T-helper 1 cell (primary cell): ENCODE results near the gene TYK2.
"Not testable (repeated sequence)": the region's sequence is repeated elsewhere in the genome, so short reads cannot be mapped to it uniquely, and the experiment has no call there.

Source experiments
- DNase-seq, 5 donors: peaks; one replicate each; pipeline ENCODE4 v3.0.0-alpha.2; 2012 to 2020

The TYK2 gene

GRCh38 chr19:10368101-10368803 lies 12.1 kb downstream of the TYK2 start:
- no peak for DNase-seq

GRCh38 chr19:10366950-10367512 lies 13.3 kb downstream of the TYK2 start:
- DNase-seq, result not testable (repeated sequence)

GRCh38 chr19:10365518-10365917 lies 14.9 kb downstream of the TYK2 start:
- no peak for DNase-seq

GRCh38 chr19:10364644-10365043 lies 15.7 kb downstream of the TYK2 start:
- no peak for DNase-seq

GRCh38 chr19:10363789-10364281 lies 16.5 kb downstream of the TYK2 start:
- no peak for DNase-seq

GRCh38 chr19:10362259-10362658 lies 18.1 kb downstream of the TYK2 start:
- DNase-seq, result no peak

GRCh38 chr19:10361569-10362011 lies 18.8 kb downstream of the TYK2 start:
- no peak for DNase-seq

GRCh38 chr19:10356431-10356830 lies 23.9 kb downstream of the TYK2 start:
- DNase-seq, result no peak

GRCh38 chr19:10353793-10354391 lies 26.5 kb downstream of the TYK2 start:
- peak in 2 of 5 donors; percentile 21 to 27 for DNase-seq

- DNase-seq, result no peak
Measured at GRCh38 chr19:10352764-10353671, 27.4 kb downstream of the TYK2 start.

GRCh38 chr19:10346509-10346908 lies 33.9 kb downstream of the TYK2 start:
- DNase-seq, result no peak

- DNase-seq, result no peak
Measured at GRCh38 chr19:10344780-10345179, 35.6 kb downstream of the TYK2 start.

- DNase-seq, result no peak
Measured at GRCh38 chr19:10343495-10343894, 36.9 kb downstream of the TYK2 start.

GRCh38 chr19:10339977-10340376 lies 40.4 kb downstream of the TYK2 start:
- no peak for DNase-seq

GRCh38 chr19:10339380-10339960 lies 40.9 kb downstream of the TYK2 start, which contains the start of gene ICAM3:
Gene ICAM3 (minus strand): TSS chr19:10339624. CDS start chr19:10339614, 10 bp downstream.
- DNase-seq, result peak in 3 of 5 donors; percentile 38 to 76 (median 45)

- DNase-seq, result no peak
Measured at GRCh38 chr19:10338940-10339339, 41.4 kb downstream of the TYK2 start.

GRCh38 chr19:10336725-10337124 lies 43.6 kb downstream of the TYK2 start:
- DNase-seq, result not testable (repeated sequence)

- no peak for DNase-seq
Measured at GRCh38 chr19:10335352-10335985, 44.9 kb downstream of the TYK2 start.

- peak in 2 of 5 donors; percentile 22 to 32 for DNase-seq
Measured at GRCh38 chr19:10334588-10335351, 45.6 kb downstream of the TYK2 start.

GRCh38 chr19:10333758-10334587 lies 46.4 kb downstream of the TYK2 start:
- no peak for DNase-seq
